Stimulated activated CD4-positive, alpha-beta T cell treated with anti-CD3 and anti-CD28 coated beads, Interleukin-15, amount 100 ng/mL, for 48 hours (primary cell): ENCODE results near the gene GPR155.
"Not testable (repeated sequence)": the region's sequence is repeated elsewhere in the genome, so short reads cannot be mapped to it uniquely, and the experiment has no call there.

Experiments
- DNase-seq, 2 donors: peaks; one replicate each; pipeline ENCODE4 v3.0.0-alpha.2; 2020; ENCODE audit warnings: low read depth in 2 of 2

GPR155 gene

GRCh38 chr2:174492963-174493431 lies 6.2 kb upstream of the GPR155 start:
- DNase-seq, result peak; percentile 22 to 45

DNA sequence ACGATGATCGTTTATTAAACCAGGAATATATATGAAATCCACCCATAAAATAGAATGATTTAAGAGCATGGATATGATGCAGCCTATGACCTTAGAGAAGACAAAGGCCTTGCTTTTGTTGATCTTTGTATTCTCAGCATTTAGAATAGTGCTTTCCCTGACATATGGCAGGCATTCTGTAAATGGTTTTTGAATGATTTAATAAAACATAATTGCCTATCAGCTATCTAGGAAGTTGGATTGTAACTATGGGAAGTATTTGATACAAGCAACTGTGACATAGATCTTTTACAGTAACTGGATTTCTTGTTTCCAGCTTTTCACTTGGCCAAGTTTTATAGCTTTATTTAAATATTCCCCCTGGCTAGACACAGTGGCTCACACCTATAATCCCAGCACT lies 5.1 kb upstream of the GPR155 start:
- no peak for DNase-seq

GRCh38 chr2:174490051-174490450 lies 3.2 kb upstream of the GPR155 start:
- DNase-seq, result no peak

DNA sequence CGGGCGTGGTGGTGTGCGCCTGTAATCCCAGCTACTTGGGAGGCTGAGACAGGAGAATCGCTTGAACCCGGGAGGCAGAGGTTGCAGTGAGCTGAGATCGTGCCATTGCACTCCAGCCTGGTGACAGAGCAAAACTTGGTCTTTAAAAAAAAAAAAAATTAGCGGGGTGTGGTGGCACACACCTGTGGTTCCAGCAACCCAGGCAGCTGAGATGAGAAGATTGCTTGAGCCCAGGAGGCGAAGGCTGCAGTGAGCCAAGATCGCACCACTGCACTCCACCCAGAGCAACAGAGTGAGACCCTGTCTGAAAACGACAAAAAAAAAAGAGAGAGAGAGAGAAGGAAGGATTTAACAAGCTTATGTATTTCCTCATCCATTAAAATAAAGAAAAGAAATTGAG lies 2.7 kb upstream of the GPR155 start:
- not testable (repeated sequence) for DNase-seq

DNA sequence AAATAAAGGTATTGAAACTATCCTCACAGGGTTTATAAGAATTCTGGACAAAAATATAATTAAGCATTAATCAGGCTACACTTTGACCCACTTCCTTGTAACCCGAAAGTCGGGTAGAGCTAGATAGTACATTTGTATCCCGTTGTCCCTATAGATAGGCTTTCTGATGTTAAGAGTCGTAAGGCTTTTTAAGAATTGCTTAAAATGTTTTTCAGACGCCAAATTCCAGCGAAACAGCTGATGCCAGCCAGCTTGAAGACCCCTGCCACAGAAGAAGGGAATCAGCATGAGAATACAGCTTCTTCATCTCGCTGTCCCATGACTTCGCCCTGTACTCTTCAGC lies 962 bp upstream of the GPR155 start:
- DNase-seq, result no peak

- peak; percentile 98 to 100 for DNase-seq
These were observed 435 bp upstream of the GPR155 start for GRCh38 chr2:174487108-174487819.

DNA sequence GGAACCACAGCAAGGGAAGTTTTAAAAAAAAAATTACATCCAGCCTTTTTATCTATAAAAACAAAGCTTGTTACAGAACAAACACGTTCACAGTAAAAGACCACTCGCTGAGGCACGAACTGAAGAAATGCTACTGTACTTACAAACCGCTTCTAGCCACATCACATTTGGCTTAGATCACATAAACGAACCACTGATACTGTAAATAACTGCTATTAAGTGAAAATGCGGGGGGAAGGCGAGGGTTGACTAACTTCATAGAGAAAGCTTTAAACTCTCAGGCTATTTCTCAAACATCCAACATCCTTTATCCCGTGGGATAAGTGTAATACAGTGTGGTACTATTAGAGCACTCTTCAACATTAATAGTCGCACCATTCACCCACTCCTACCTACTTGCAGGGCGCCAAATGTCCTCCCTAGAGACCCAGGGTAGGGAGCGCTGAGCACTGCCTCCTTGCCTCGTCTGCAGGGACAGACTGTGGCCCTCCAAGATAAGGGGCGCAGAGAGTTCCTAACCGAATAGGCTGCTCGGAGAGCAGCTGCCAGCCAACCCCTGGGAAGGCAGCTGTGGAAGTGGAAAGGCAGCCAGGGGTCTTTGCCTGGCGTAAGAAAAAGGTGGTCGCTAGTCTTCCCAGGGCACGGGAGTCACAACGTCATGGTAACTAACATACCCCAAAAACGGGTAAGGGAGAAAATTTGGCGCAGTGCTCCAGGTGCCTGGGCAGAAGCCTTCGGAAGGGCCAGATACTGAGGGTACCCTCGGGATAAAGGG lies 854 bp downstream of the GPR155 start:
- peak in 1 of 2 donors; percentile 17 for DNase-seq

DNA sequence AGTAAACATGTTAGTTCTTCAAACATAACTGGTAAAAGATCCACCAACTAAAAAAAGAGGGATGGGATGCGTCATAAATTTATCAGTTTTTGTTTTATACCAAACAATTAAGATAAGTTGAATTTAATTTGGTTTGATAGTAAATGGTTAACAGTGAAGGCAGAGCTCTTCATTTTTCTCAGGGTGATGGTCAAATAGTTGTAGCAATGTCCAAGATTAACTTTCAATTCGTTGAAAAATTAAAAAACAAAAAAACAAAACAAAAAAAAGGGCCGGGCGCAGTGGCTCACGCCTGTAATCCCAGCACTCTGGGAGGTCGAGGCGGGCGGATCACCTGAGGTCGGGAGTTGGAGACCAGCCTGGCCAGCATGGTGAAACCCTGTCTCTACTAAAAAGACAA lies 1.8 kb downstream of the GPR155 start:
- DNase-seq, result not testable (repeated sequence)

- no peak for DNase-seq
These were observed 2.3 kb downstream of the GPR155 start for GRCh38 chr2:174484573-174484972.

DNA sequence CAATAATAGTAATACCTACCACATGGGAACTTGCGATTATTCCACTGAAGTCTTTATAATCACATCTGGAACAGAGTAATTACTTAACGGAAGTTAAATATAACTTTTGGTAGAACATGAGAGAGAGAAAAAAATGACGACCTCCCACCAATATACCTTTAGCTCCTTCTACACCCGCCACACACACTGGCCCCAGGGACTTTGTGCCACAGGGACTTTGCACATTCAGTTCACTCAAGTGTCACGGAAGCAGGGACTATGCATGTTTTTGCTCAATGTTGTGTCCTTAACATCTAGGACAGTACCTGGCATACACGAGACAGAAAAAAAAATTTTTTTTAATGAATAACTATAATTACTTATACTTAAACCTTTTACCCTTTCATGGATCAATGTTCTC lies 4.0 kb downstream of the GPR155 start:
- DNase-seq, result no peak

- DNase-seq, result no peak
These were observed 9.1 kb downstream of the GPR155 start for GRCh38 chr2:174477759-174478158.

GRCh38 chr2:174473796-174474195 lies 13.0 kb downstream of the GPR155 start:
- no peak for DNase-seq

GRCh38 chr2:174465327-174465726 lies 21.5 kb downstream of the GPR155 start:
- DNase-seq, result no peak

GRCh38 chr2:174461221-174461620 lies 25.6 kb downstream of the GPR155 start:
- no peak for DNase-seq

DNA sequence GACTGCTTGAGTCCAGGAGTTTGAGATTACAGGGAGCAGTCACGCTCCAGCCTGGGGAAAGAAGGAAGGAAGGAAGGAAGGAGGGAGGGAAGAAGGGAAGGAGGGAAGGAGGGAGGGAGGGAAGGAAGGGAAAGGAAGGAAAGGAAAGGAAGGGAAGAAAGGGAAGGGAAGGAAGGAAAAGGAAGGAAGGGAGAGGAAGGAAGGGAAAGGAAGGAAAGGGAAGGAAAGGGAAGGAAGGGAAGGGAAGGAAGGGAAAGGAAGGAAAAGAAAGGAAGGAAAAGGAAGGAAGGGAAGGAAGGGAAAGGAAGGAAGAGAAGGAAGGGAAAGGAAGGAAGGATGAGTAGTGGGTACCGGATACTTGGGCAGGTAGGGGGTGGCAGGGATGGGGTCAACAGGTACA lies 32.3 kb downstream of the GPR155 start:
- DNase-seq, result no peak

GRCh38 chr2:174450021-174450816 lies 36.6 kb downstream of the GPR155 start:
- DNase-seq, result no peak

DNA sequence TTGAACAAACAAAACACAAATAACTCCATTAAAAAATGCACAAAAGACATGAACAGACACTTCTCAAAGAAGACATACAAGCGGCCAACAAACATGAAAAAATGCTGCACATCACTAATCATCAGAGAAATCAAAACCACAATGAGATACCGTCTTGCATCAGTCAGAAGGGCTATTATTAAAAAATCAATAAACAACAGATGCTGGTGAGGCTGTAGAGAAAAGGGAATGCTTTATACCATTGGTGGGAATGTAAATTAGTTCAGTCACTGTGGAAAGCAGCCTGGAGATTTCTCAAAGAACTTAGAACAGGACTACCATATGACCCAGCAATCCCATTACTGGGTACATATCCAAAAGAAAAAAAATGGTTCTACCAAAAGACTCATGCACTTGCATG lies 37.8 kb downstream of the GPR155 start:
- DNase-seq, result no peak

DNA sequence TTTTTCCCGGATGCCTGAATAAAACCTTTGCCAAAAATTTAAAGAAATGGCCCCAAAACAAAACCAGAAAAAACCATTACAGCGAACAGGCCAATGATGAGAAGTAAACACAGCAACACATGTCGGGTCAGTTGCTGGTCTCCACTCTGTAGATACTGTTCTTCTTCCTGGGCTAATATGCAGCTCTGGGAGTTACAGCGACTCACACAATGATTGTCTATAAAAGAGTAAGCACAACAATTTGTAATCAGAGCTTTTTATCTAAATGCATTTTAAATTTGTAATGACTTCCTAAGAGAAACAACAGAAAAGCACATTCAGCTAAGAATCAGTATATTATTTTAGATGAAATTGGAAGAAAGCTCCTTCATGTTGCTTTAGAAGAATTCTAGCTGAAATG lies 40.3 kb downstream of the GPR155 start:
- no peak for DNase-seq

- DNase-seq, result no peak
These were observed 41.6 kb downstream of the GPR155 start for GRCh38 chr2:174445248-174445647.

GRCh38 chr2:174444761-174445160 lies 42.1 kb downstream of the GPR155 start:
- no peak for DNase-seq

DNA sequence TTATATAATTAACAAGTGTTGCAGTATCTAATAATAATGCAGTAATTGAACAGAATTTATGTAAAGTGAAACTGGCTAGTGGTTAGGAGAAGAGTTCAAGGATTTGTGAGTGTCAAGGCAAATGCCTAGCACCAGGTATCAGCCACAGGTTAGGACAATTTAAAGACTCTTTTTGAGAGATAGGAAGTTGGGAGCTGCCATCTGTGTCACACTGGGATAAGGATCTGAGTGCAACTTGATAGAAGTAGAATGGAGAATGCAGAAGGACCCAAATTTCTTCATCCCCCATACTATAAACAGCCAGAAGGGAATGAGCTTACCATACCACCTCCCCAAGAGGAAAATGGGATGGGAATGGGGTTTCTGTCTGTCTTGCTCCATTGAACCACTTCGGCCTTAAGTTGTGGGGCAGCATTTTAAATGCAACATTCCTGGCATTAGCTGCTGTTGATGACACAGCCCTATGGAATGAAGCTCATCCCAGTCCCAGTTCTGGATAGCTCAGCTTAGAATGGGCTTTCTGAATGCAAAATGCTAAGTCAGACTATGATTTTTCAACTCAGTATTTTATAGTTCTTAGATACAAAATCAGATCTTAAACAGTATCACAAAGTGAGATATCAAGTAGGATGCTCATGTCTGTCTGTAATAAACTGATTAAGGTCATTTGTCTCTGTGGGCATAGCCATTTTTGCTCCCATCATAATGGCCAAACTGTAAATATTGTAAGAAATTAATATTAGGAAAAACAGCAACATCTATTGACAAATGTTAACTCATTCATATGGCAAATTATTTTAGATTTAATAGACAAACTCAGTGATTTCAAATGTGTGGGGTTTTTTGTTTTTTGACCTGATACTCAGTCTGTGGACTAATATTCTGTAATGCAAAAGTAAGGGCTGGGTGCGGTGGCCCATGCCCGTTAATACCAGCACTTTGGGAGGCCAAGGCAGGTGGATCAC lies 44.0 kb downstream of the GPR155 start:
- DNase-seq, result no peak
